Measurements from ENCODE around the gene NPSR1.

The NPSR1 gene

DNA sequence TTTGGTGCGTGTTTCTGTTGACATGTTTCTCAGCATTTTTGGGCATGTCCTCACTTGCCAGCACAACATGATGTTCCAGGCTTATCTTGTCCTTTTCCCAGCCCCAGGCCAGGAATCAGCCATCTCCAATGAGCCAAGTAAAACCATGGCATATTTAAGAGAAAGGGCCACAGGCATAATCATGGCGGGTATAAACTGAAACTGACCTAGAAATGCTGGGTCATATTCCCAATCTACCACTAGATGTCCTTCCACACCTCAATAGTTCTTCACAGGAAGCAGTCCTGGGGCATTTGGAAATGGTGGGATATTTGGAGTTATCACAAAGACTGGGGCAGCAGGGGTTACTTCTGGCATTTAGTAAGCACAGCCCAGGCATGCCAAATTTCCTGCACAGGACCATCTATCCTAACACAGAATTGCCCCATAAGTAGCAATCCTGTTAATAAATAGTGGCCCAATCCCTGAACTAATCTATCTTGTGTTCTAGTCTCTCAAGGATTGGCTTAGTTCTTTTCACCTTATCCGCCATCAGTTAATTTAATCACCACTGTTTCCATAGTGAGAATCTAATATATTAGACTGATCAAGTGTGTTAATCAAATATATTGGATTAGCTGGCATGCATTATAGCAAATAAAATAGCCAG, 101.6 kb downstream of the NPSR1 start:
- TF ChIP-seq CTCF (IDR thresholded peaks at IDR 0.05; ENCODE audit: low read depth, low read length, missing control alignments): peak; percentile 58
- peak; percentile 49 for DNase-seq (ENCODE audit: extremely low read depth, low read depth)
- no peak overlapping the region for H3K4me3 ChIP-seq (replicated peaks; ENCODE audit: low read depth, low read length)

DNA sequence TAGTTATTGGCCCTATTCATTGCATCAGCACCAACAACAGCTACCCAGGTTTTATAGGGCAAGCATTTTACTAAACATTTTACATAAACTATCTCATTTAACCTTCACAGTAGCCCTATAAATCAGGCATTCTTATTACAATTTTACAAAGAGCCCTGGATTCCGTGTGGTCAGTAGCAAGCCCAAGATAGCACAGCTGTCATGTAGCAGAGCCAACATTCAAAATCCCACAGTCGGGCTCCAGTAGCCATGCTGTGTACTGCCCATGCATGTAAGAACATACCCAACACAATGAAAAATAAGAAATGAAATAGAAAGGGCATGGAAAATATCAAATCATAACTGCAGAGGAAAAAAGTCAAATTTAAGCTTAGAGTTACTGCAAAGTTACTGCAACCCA, 102.3 kb downstream of the NPSR1 start:
- no peak overlapping the region for H3K4me3 ChIP-seq (replicated peaks; ENCODE audit: low read depth, low read length)
- no peak for DNase-seq (ENCODE audit: extremely low read depth, low read depth)
- TF ChIP-seq CTCF (IDR thresholded peaks at IDR 0.05; ENCODE audit: low read depth, low read length, missing control alignments): no peak

DNA sequence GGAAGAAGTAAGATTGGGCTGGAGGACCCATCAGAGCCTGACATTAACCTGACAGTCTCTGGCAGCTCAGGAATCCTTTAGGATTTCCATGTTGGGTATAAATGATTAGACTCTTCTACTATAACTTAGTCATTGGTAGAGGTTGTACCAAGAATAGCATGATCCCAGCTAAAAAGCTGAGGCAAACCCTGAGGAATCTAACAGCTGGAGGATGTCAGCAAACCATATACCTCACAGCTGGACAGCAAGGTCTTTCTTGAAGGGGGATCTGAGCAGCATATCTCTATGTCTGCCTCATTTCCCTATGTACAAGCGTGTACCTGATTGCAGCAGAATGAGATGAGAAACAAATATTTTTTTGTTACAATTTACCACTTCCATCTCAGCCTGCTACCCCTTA, 103.2 kb downstream of the NPSR1 start:
- H3K4me3 ChIP-seq (replicated peaks; ENCODE audit: low read depth, low read length): no peak overlapping the region
- no peak for DNase-seq (ENCODE audit: extremely low read depth, low read depth)
- TF ChIP-seq CTCF (IDR thresholded peaks at IDR 0.05; ENCODE audit: low read depth, low read length, missing control alignments): no peak

GRCh38 chr7:34761627-34762026, 103.6 kb downstream of the NPSR1 start:
- H3K4me3 ChIP-seq (replicated peaks; ENCODE audit: low read depth, low read length): no peak overlapping the region
- no peak for DNase-seq (ENCODE audit: extremely low read depth, low read depth)
- TF ChIP-seq CTCF (IDR thresholded peaks at IDR 0.05; ENCODE audit: low read depth, low read length, missing control alignments): no peak

- TF ChIP-seq CTCF (IDR thresholded peaks at IDR 0.05; ENCODE audit: low read depth, low read length, missing control alignments): no peak
- DNase-seq (ENCODE audit: extremely low read depth, low read depth): no peak
- no peak overlapping the region for H3K4me3 ChIP-seq (replicated peaks; ENCODE audit: low read depth, low read length)
Observed at GRCh38 chr7:34762764-34763163, 104.7 kb downstream of the NPSR1 start.

- DNase-seq (ENCODE audit: extremely low read depth, low read depth): no peak
- TF ChIP-seq CTCF (IDR thresholded peaks at IDR 0.05; ENCODE audit: low read depth, low read length, missing control alignments): no peak
- no peak overlapping the region for H3K4me3 ChIP-seq (replicated peaks; ENCODE audit: low read depth, low read length)
Observed at GRCh38 chr7:34772296-34772938, 114.4 kb downstream of the NPSR1 start.

Data from HFF-Myc (cell line).